ENCODE data around the gene ZBTB32.
"Not testable (repeated sequence)": the region's sequence is repeated elsewhere in the genome, so short reads cannot be mapped to it uniquely, and the experiment has no call there.

ZBTB32 gene

DNA sequence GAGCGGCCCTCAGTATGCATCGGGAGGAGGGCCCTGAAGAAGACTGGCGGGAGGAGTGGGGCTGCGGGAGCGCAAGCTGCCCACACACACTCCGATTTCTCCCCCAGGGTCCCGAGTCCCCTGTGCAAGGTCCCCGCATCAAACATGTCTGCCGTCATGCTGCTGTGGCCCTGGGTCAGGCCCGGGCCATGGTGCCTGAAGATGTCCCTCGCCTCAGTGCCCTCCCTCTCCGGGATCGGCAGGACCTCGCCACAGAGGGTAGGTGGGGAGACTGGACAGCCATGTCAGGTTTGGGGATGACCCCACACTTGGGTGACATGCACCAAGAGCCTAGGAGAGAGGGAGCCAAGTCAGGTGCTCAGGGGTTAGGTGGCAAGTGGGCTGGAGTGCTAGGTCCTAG is 18.1 kb downstream of the ZBTB32 start:
- no peak for DNase-seq

DNA sequence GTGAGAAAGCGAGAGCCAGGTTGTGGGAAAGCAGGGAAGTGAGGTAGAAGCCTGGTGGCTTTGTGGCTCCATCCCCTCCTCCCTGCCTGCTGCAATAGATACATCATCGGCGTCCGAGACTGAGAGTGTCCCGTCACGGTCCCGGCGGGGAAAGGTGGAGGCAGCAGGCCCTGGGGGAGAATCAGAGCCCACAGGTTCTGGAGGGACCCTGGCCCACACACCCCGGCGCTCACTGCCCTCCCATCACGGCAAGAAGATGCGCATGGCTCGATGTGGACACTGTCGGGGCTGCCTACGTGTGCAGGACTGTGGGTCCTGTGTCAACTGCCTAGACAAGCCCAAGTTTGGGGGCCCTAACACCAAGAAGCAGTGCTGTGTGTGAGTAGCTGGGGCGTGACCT is 18.5 kb downstream of the ZBTB32 start:
- no peak for DNase-seq

DNA sequence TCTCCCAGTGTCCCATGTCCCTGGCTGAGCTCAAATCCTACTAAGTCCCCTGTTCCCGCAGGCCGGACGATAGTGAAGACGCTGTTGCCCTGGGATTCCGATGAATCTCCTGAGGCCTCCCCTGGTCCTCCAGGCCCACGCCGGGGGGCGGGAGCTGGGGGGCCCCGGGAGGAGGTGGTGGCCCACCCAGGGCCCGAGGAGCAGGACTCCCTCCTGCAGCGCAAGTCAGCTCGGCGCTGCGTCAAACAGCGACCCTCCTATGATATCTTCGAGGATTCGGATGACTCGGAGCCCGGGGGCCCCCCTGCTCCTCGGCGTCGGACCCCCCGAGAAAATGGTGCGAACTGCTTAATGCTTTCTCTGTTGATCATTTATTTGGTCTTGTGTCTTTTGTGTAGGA is 19.3 kb downstream of the ZBTB32 start:
- no peak for DNase-seq

DNA sequence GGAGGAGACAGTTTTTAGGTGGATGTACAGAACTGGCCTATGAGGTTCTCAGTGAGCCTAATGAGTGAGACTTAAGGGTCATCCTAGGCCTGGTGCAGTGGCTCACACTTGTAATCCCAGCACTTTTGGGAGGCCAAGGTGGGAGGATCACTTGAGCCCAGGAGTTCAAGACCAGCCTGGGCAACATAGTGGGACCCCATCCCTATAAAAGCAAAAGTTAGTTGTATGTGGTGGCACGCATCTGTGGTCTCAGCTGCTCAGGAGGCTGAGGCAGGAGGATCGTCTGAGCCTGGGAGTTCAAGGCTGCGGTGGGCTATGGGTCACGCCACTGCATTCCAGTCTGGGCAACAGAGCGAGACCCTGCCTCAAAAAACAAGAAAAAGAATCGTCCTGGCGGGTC is 19.8 kb downstream of the ZBTB32 start:
- not testable (repeated sequence) for DNase-seq

DNA sequence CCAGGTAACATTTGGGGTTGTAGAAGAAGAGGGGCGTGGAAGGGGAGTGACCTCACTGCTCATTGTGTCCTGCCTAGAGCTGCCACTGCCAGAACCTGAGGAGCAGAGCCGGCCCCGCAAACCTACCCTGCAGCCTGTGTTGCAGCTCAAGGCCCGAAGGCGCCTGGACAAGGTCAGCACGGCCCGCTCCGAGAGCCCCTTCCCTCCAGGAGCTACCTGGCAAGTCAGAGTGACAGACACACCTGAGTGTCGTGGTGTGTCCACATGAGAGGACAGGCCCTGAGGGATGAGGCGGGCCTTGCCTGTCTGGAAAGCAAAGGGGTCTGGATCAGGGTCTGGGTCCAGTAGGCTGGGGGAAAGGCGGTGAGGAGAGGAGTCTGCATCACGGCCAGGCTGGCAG is 20.2 kb downstream of the ZBTB32 start:
- DNase-seq: no peak

DNA sequence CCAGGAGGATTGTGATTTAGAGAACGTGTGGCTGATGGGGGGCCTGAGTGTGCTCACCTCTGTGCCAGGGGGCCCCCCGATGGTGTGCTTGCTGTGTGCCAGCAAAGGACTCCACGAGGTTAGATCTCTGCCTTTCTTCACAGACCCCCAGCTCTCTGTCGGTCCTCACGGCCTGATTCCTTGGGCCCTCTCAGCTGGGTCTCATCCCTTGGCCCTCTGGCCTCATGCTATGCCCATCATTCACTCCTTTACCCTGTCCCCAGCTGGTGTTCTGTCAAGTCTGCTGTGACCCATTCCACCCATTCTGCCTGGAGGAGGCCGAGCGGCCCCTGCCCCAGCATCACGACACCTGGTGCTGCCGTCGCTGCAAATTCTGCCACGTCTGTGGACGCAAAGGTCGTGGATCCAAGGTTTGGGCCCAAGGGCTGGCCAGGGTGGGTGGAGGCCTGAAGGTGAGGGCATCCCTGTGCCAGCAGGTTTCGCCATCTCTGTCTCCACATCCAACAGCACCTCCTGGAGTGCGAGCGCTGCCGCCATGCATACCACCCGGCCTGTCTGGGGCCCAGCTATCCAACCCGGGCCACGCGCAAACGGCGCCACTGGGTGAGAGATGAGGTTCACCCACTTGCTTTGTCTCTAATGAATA is 21.0 kb downstream of the ZBTB32 start:
- DNase-seq: no peak

DNA sequence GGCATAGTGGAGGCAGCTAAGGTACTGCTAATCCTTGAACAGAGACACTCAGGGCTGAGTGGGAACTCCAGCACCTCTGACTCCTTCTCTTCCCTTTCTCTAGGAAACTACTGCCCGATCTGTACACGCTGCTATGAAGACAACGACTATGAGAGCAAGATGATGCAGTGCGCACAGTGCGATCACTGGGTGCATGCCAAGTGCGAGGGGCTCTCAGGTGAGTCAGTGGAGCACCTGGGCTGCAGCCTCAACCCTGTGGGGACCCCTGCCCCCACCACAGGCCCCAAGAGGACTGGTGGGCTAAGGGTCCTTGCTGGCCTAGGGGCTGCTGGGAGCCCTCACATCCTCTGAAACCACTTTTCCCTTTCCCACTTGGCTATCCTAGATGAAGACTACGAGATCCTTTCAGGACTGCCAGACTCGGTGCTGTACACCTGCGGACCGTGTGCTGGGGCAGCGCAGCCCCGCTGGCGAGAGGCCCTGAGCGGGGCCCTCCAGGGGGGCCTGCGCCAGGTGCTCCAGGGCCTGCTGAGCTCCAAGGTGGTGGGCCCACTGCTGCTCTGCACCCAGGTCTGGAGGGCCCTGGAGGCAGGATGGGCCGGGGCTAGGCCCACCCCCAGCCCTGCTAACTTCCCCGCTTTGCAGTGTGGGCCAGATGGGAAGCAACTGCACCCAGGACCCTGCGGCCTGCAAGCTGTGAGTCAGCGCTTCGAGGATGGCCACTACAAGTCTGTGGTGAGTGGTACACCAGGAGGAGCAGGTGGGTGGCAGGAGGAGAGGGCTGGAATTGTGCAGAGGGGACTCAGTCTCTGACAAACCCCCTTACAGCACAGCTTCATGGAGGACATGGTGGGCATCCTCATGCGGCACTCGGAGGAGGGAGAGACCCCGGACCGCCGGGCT is 22.9 kb downstream of the ZBTB32 start:
- DNase-seq: no peak

DNA sequence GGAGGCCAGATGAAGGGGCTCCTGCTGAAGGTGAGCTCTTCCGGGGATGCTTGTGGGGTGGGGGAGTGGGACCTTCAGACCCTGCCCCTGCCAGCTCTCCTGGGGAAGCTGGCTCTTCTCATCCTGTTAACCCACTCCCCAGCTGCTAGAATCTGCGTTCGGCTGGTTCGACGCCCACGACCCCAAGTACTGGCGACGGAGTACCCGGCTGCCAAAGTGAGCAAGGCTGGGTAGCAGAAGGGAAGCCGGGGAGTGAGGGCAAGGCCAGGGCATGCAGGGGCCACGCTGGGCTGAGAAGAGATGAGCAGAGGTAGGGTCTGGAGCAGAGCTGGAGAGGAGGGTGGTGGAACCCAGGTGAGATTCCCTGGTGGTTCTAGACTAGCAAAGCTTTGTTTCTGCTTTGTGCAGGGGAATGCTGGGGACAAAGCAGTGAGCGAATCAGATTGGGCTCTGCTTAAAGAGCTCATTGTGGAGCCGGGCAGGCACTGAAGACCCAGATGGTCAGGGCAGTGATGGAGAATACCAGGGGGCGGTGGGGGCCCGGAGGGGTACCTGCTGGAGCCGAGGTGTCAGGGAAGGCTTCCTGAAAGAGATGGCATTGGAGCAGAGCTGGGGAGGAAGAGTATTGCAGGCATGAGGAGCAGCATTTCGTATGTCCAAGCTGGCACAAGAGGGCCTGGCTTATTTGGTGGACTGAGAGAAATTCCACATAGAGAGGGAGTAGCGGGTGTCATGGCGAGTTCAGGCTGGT is 23.8 kb downstream of the ZBTB32 start:
- no peak for DNase-seq

DNA sequence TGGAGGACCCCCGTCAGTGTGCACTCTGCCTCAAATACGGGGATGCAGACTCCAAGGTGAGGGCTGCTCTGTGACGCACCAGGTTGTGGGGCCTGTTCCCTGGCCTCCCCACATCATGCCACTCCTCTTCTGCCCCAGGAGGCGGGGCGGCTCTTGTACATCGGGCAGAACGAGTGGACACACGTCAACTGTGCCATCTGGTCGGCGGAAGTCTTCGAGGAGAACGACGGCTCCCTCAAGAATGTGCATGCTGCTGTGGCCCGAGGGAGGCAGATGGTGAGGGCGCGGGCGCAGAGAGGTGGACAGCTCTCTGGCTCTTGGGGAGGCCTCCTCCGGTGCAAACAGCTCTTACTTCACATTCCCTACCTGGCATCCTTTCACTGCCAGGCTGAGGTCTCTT is 24.7 kb downstream of the ZBTB32 start:
- no peak for DNase-seq

DNA sequence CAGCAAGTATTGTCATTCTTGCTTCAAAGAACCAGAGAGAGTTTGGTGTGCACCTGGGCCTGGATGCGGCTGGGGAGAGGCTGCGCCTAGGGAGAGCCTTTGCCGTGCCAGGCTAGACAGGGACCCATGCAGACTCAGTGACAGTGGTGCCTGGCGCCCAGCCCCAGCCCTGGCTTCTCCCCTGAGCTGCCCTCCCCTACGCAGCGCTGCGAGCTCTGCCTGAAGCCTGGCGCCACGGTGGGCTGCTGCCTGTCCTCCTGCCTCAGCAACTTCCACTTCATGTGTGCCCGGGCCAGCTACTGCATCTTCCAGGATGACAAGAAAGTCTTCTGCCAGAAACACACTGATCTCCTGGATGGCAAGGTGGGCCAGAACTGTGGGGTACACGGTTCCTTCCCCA is 25.4 kb downstream of the ZBTB32 start:
- no peak for DNase-seq

DNA sequence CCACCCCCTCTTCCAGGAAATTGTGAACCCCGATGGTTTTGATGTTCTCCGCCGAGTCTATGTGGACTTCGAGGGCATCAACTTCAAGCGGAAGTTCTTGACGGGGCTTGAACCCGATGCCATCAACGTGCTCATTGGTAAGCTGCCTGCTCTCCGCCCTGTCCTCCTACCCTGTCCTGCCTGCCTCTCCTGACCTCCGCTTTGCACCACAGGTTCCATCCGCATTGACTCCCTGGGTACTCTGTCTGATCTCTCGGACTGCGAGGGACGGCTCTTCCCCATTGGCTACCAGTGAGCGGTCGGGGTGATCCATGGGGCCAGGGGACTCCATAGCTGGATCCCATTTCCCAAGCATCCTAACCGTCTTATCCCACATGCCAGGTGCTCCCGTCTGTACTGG is 26.0 kb downstream of the ZBTB32 start:
- DNase-seq: no peak

DNA sequence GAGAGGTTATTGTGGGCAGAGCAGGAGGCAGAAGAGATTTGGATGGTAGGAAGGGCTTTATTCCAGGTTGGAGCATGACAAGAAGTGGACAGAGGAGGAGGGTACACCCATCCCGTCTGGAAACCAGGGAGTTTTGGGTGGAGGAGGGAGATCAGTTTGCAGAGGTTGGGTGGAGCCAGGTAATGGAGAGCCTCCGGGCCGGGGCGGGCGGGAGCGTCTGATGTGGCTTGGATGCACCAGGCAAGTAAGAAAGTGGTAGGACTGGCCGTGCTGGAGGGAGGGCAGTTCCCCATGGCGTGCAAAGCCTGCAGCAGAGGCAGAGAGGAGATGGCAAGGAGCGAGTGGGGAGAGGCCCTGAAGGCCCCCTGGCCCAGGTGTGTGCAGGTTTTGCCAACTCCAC is 27.0 kb downstream of the ZBTB32 start:
- no peak for DNase-seq

DNA sequence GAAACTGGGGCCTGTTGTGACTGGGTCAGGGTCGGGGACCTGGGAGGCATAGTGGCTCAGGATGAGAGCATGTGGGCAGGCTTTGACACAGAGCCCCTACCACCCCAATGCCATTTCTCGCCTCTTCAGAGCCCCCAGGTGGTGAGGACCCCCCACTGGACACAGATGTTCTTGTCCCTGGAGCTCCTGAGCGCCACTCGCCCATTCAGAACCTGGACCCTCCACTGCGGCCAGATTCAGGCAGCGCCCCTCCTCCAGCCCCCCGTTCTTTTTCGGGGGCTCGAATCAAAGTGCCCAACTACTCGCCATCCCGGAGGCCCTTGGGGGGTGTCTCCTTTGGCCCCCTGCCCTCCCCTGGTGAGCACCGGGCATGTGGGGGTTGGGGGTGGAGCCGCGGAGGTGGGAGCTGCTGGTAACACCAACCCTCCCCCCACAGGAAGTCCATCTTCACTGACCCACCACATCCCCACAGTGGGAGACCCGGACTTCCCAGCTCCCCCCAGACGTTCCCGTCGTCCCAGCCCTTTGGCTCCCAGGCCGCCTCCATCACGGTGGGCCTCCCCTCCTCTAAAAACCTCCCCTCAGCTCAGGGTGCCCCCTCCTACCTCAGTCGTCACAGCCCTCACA is 27.5 kb downstream of the ZBTB32 start:
- no peak for DNase-seq

DNA sequence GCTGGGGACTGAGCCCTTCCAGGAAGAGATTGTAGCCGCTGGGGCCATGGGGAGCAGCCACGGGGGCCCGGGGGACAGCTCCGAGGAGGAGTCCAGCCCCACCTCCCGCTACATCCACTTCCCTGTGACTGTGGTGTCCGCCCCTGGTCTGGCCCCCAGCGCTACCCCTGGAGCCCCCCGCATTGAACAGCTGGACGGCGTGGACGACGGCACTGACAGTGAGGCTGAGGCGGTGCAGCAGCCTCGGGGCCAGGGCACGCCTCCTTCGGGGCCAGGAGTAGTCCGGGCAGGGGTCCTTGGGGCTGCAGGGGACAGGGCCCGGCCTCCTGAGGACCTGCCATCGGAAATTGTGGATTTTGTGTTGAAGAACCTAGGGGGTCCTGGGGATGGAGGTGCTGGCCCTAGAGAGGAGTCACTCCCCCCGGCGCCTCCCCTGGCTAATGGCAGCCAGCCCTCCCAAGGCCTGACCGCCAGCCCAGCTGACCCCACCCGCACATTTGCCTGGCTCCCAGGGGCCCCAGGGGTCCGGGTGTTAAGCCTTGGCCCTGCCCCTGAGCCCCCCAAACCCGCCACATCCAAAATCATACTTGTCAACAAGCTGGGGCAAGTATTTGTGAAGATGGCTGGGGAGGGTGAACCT is 28.3 kb downstream of the ZBTB32 start:
- DNase-seq: no peak

DNA sequence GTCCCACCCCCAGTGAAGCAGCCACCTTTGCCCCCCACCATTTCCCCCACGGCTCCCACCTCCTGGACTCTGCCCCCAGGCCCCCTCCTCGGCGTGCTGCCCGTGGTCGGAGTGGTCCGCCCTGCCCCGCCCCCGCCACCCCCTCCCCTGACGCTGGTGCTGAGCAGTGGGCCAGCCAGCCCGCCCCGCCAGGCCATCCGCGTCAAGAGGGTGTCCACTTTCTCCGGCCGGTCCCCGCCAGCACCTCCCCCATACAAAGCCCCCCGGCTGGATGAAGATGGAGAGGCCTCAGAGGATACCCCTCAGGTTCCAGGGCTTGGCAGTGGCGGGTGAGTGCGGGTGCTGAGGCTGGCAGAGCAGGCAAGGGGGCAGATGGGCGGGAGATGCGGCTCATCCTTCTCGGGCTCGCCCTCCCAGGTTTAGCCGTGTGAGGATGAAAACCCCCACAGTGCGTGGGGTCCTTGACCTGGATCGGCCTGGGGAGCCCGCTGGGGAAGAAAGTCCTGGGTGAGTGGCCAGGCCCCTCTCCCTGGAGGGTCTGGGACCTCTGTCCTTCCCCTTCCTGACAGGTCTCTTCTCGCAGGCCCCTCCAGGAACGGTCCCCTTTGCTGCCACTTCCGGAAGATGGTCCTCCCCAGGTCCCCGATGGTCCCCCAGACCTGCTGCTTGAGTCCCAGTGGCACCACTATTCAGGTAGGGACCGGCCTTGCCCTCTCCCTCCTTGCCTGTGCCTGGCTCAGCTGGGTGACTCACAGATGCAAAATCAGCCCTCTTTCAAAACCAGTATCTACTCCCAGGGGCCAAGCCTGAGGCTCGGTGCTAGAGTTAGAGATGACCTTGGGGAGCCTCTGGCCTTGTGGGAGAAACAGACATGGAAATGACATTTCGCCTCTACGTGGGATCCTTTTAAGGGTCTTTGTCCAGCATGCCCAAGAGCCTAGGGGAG is 29.1 kb downstream of the ZBTB32 start:
- no peak for DNase-seq

DNA sequence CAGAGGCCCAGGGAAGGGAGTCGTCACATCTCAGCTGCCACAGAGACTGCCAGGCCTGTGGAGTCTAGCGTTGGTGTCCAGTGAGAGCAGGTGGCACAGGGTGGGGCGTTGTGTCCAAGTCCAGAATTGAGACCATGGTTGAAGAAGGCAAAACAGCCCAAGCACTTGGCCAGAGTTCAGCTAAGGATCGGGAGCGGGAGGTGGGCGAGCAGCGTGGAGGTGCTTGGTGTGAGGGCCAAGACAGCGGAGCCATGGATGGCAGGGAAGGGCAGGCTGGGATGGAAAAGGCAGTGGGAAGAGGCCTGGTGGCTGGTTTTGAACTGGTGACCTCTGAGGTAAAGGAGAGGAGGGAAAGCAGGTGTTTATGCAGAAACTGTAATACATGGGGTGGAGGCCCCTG is 29.9 kb downstream of the ZBTB32 start:
- no peak for DNase-seq

DNA sequence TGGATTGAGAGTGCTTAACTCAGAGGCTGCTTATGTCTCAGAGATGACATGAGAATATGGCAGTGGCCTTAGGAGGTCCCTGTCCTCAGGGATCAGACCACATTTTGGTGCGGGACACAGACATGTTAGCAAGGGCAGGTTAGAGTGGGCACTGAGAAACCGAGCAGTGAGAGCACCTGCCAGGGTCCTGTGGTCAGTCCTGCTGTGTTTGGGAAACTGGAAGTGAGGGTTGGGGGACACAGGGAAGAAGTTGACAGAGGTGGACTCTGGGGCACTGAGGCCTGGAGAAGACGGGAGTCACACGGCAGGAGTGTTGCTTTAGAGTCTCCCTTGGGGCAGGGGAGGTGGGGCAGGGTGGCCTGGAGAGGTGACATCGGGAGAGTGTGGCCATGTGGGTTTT is 30.5 kb downstream of the ZBTB32 start:
- DNase-seq: no peak

DNA sequence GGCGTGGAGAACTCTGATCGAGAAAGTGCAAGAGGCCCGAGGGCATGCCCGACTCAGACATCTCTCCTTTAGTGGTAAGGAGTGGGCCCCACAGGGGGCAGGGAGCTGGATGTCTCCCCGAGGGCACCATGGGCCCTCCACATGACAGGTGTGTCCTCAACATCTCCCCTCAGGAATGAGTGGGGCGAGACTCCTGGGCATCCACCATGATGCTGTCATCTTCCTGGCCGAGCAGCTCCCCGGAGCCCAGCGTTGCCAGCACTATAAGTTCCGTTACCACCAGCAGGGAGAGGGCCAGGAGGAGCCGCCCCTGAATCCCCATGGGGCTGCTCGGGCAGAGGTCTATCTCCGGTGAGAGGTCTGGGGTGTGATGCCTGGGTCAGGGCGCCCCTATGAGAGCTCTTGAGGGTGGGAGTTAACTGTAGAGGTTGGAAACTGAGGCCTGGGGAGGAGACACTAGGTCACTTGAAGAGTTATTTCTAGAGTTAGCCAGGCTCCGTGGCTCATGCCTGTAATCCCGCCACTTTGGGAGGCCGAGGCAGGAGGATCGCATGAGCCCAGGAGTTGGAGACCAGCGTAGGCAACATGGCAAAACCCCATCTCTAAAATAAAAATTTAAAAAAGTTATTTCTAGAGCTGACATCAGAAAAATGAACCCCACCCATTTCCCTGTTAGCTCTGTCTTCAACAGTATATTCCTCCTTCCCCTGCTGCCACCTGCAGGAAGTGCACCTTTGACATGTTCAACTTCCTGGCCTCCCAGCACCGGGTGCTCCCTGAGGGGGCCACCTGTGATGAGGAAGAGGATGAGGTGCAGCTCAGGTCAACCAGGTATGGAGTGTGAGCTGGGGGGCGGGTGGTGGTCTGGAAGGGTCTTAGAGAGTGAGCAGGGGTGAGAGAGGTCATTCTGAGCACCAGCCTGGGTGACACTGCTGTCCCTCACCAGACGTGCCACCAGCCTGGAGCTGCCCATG is 32.8 kb downstream of the ZBTB32 start:
- no peak for DNase-seq

DNA sequence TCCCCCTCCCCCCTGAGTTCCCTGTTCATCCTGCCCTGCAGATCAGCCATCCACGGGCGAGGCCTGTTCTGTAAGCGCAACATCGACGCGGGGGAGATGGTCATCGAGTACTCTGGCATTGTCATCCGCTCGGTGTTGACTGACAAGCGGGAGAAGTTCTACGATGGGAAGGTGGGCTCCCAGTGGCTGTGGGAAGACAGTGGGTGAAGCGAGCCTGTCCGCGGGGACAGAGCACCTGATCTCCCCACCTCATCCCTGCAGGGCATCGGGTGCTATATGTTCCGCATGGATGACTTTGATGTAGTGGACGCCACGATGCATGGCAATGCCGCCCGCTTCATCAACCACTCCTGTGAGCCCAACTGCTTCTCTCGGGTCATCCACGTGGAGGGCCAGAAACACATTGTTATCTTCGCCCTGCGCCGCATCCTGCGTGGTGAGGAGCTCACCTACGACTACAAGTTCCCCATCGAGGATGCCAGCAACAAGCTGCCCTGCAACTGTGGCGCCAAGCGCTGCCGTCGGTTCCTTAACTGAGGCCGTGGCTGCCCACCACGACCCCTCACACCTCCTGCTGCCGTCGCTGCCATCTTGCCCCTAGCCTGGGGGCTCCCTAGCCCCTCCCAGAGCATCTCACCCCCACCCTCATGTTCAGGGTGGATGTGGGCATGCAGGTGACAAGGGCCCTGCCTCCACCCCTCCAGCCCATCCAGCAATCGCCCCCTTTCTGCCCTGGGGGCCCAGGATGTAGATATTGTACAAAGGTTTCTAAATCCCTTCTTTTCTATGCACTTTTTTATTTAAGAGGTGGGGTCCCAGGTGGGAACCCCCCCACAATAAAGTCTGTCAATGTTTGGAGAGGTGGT is 33.9 kb downstream of the ZBTB32 start:
- DNase-seq: no peak

DNA sequence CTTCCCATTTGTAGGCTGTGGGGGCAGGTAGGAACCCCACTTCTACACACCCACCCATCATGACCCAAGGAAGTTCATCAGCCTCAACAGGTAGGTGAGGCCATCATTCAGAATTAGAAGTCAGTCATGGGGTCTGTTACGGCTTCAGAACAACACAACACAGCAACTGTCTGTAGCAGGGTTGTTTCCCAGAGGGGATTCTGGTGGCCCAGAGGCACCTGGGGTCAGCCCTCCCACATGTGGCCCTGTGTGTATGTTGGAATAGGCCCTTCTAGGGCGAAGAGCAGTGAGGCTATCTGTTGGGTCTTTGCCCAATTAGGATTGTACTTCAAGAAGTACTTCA is 34.5 kb downstream of the ZBTB32 start:
- no peak for DNase-seq

Measured in NCI-H1930 (cell line).